ENCODE measurements around the gene SLC26A4. TPM values are rescaled to one million over a fixed set of nuclear protein-coding genes. Genes with fewer than 3 reads are reported as not detected.

The SLC26A4 gene
- total RNA-seq, 1 donor from 2014 or later = 1.0 TPM

DNA sequence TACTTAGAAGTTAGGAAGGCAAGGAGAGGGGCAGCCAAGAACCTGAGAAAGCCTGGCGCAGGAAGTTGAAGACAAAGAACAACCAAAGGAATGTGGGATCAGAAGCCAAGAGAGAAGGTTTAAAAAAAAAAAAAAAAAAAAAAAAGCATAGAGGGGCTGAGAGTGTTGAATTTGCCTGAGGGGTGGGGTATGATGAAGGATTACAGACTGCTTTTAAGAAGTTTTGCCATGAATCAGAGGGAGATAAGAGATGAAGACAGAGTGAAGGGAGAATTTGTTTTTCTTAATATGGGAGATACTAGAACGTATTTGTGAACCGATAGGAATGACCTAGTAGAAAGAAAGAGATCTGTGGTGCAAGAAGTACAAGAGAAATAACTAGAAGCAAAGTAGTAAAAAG, 6.7 kb downstream of the SLC26A4 start:
- no peaks in the 10 kb centered on the region for H3K4me1 ChIP-seq
- TF ChIP-seq, protein P1, sequence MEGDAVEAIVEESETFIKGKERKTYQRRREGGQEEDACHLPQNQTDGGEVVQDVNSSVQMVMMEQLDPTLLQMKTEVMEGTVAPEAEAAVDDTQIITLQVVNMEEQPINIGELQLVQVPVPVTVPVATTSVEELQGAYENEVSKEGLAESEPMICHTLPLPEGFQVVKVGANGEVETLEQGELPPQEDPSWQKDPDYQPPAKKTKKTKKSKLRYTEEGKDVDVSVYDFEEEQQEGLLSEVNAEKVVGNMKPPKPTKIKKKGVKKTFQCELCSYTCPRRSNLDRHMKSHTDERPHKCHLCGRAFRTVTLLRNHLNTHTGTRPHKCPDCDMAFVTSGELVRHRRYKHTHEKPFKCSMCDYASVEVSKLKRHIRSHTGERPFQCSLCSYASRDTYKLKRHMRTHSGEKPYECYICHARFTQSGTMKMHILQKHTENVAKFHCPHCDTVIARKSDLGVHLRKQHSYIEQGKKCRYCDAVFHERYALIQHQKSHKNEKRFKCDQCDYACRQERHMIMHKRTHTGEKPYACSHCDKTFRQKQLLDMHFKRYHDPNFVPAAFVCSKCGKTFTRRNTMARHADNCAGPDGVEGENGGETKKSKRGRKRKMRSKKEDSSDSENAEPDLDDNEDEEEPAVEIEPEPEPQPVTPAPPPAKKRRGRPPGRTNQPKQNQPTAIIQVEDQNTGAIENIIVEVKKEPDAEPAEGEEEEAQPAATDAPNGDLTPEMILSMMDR (IDR thresholded peaks at IDR 0.05) = no peak
- DNase-seq = no peak
- H3K9me3 ChIP-seq = no peaks in the 10 kb centered on the region
- no peaks in the 10 kb centered on the region for H3K36me3 ChIP-seq
- H3K4me3 ChIP-seq = no peak overlapping the region
- intact Hi-C loops (cut with DNase I) = no loop called here
- ATAC-seq = no peak
- H3K27me3 ChIP-seq (ENCODE audit: low read depth) = peaks cover 4% of the 10 kb centered on the region
- no peak overlapping the region for H3K27ac ChIP-seq

DNA sequence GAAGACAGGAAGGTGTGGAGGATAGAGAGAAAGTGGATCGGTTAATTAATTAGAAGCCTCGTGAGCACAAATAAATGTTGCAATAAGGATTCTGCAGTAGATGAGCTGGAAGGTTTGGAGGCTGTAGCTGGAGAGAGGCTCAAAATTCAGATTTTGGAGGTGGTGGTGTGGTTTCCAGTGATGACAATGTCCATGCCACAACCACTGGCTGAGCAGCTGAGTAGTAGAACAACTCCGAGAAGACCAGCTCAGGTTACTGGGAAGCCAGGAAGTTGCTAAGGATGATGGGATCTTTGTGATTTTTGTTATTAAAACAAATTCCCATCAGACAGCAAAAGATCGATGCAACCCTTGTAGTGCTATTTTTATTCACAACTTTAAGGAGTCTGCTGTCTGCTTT, 7.7 kb downstream of the SLC26A4 start:
- TF ChIP-seq, protein P1 (IDR thresholded peaks at IDR 0.05) = no peak
- no peak overlapping the region for H3K27ac ChIP-seq
- H3K4me1 ChIP-seq = no peaks in the 10 kb centered on the region
- H3K9me3 ChIP-seq = no peaks in the 10 kb centered on the region
- ATAC-seq (no peak), DNase-seq (no peak)
- H3K27me3 ChIP-seq (ENCODE audit: low read depth) = no peaks in the 10 kb centered on the region
- H3K36me3 ChIP-seq = no peaks in the 10 kb centered on the region
- H3K4me3 ChIP-seq = no peak overlapping the region
- intact Hi-C loops (cut with DNase I) = no loop called here

DNA sequence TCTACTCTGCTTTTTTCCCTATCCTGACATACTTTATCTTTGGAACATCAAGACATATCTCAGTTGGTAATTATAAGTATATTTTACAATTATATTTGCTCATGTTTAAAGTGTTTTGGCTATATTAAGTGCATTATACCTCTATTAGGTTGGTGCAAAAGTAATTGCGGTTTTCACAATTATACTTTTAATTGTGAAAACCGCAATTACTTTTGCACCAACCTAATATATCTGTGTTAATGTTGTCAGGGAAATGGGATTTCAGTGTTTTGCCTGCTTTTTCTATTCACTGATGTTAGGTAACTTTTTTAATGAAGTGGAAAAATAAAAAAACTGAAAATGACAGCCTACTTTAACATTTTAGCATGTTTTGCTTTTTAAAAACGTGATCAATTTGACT, 11.6 kb downstream of the SLC26A4 start:
- no peaks in the 10 kb centered on the region for H3K9me3 ChIP-seq
- DNase-seq = no peak
- intact Hi-C loops (cut with DNase I) = no loop called here
- ATAC-seq = no peak
- TF ChIP-seq, protein P1 (IDR thresholded peaks at IDR 0.05) = no peak
- H3K4me3 ChIP-seq = no peak overlapping the region
- no peaks in the 10 kb centered on the region for H3K4me1 ChIP-seq
- no peaks in the 10 kb centered on the region for H3K36me3 ChIP-seq
- no peak overlapping the region for H3K27ac ChIP-seq
- no peaks in the 10 kb centered on the region for H3K27me3 ChIP-seq (ENCODE audit: low read depth)

DNA sequence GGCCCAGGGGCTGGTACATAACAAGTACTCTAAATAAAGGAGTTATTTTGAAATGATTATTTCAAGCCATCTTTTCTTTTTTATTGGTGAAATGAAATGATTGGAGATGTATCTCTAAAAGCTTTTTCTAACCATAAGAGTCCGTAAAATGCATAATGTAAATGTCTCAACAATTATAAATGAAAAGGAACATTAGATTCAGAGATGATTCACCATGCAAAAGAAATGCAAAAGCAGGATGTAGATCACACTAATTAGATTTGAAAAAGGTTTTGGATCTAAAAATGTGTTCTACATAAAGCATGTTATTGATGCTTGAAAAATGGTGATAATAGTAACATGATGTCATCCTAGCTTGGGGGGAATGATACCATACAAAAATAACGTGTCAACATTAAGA, 15.6 kb downstream of the SLC26A4 start:
- H3K36me3 ChIP-seq = no peaks in the 10 kb centered on the region
- H3K4me1 ChIP-seq = no peaks in the 10 kb centered on the region
- intact Hi-C loops (cut with DNase I) = no loop called here
- TF ChIP-seq, protein P1 (IDR thresholded peaks at IDR 0.05) = no peak
- ATAC-seq (no peak), DNase-seq (no peak)
- no peaks in the 10 kb centered on the region for H3K9me3 ChIP-seq
- H3K4me3 ChIP-seq = no peak overlapping the region
- H3K27ac ChIP-seq = no peak overlapping the region
- H3K27me3 ChIP-seq (ENCODE audit: low read depth) = no peaks in the 10 kb centered on the region

DNA sequence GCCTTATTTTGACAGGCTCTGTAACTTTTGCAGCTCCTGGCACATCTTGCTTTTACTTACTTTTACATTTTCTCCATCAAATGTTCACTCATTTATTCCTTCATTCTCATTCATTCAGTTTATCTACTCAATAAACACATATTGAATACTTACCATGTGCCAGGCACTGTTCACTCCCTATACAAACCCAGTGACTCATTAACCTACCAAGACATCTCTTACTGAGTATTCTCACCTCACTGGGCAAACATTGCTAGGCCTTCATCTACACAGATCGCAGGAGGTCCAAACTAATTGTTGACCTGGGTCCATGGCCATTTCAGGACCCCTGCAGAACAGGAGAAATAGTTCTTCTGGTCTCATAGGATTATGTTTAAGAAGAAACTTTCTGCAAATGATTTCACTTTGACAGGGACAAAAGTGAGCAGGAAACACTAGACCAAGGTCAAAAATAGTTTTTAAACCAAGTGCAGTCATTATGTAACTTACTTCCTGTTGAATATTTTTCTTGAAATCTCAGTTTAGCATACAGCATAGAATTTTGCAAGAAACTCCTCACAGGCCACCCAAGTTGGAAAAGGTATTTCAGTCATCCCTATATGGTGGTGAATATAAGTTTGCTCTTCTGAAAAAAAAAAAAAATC, 17.6 kb downstream of the SLC26A4 start:
- DNase-seq (no peak), ATAC-seq (no peak)
- Histone ChIP-seq H3K27me3 (ENCODE audit: low read depth) (no peaks in the 10 kb centered on the region), H3K27ac (no peak overlapping the region), H3K9me3 (no peaks in the 10 kb centered on the region), H3K36me3 (no peaks in the 10 kb centered on the region), H3K4me1 (no peaks in the 10 kb centered on the region), H3K4me3 (no peak overlapping the region)
- TF ChIP-seq, protein P1 (IDR thresholded peaks at IDR 0.05) = no peak
- intact Hi-C loops (cut with DNase I) = no loop called here

Measured in lower lobe of right lung (tissue), 2 donors.